Keratinocyte (primary cell): ENCODE results near the gene LSM14B. TPM values are rescaled to one million over a fixed set of nuclear protein-coding genes. Genes with fewer than 3 reads are reported as not detected.

Source experiments
- DNase-seq: peaks from one replicate; pipeline ENCODE4 v3.0.0-alpha.2; 2011; ENCODE audit warnings: low read depth, missing footprints, low spot score
- FAIRE-seq: peaks from 2 replicates; lab custom pipeline; 2011; peaks lifted over from hg19 to GRCh38; lab: Jason Lieb, UNC
- H2AFZ ChIP-seq: 2 replicates; pipeline ENCODE4 v1.6.0; 2012; ENCODE audit warnings: low read length, control low read depth, inconsistent platforms; ENCODE audit not compliant: control insufficient read depth
- H3K27ac ChIP-seq: 2 replicates; pipeline ENCODE4 v1.5.1; 2011; ENCODE audit warnings: low read length; ENCODE audit not compliant: control insufficient read depth, insufficient read depth
- H3K27me3 ChIP-seq: 3 replicates; pipeline ENCODE4 v1.6.0; 2011; ENCODE audit warnings: low read length; ENCODE audit not compliant: control insufficient read depth, insufficient read depth; ENCODE audit errors: extremely low read depth
- H3K36me3 ChIP-seq, 2 experiments: 2 replicates in 1 of 2; 3 replicates in 1 of 2; pipeline ENCODE4 v1.5.1; 2011; ENCODE audit warnings: low read length in 2 of 2, mild to moderate bottlenecking in 1 of 2; ENCODE audit not compliant: control insufficient read depth in 2 of 2, insufficient read depth in 2 of 2; ENCODE audit errors: extremely low read depth in 1 of 2
- H3K4me1 ChIP-seq: 3 replicates; pipeline ENCODE4 v1.5.1; 2011; ENCODE audit warnings: low read length; ENCODE audit not compliant: control insufficient read depth, insufficient read depth; ENCODE audit errors: extremely low read depth
- H3K4me2 ChIP-seq: 3 replicates; pipeline ENCODE4 v1.6.0; 2011; ENCODE audit warnings: low read depth, low read length; ENCODE audit not compliant: control insufficient read depth, insufficient read depth; ENCODE audit errors: extremely low read depth
- H3K4me3 ChIP-seq, 3 experiments: fragments of 200-600 bp in 1 of 3; sonication (generic) in 1 of 3; 2 replicates in 2 of 3; 3 replicates in 1 of 3; pipeline ENCODE4 v1.5.1; 2011 to 2016; ENCODE audit warnings: low read length in 3 of 3, mild to moderate bottlenecking in 3 of 3, control low read depth in 2 of 3, inconsistent platforms in 1 of 3, low read depth in 1 of 3, mixed read lengths in 1 of 3, mixed run types in 1 of 3, moderate library complexity in 1 of 3; ENCODE audit not compliant: control insufficient read depth in 2 of 3, insufficient read depth in 2 of 3; ENCODE audit errors: extremely low read depth in 1 of 3
- H3K79me2 ChIP-seq: 2 replicates; pipeline ENCODE4 v1.6.0; 2012; ENCODE audit warnings: low read length; ENCODE audit not compliant: control insufficient read depth, insufficient read depth
- H3K9ac ChIP-seq: 3 replicates; pipeline ENCODE4 v1.6.0; 2011; ENCODE audit warnings: low read length; ENCODE audit not compliant: control insufficient read depth, insufficient read depth; ENCODE audit errors: extremely low read depth
- H3K9me1 ChIP-seq: 3 replicates; pipeline ENCODE4 v1.6.0; 2011; ENCODE audit warnings: low read length; ENCODE audit not compliant: control insufficient read depth, insufficient read depth; ENCODE audit errors: extremely low read depth
- H3K9me3 ChIP-seq: 2 replicates; pipeline ENCODE4 v1.5.1; 2012; ENCODE audit warnings: low read depth, low read length; ENCODE audit not compliant: control insufficient read depth
- H4K20me1 ChIP-seq: 3 replicates; pipeline ENCODE4 v1.6.0; 2011; ENCODE audit warnings: low read length; ENCODE audit not compliant: control insufficient read depth, insufficient read depth; ENCODE audit errors: extremely low read depth
- EZH2 ChIP-seq: IDR thresholded peaks from one replicate; pipeline ENCODE4 v1.6.1; 2012; ENCODE audit warnings: inconsistent platforms, mild to moderate bottlenecking, low read length, moderate library complexity
- dilution Hi-C: fragments of 300-500 bp; cut with MboI; formaldehyde crosslinking; loops from one replicate; pipeline ENCODE4 v1.7.0; 2020; ENCODE audit warnings: low sequenced_read_pairs; ENCODE audit not compliant: extremely low pct_ligation_motif_present
- polyA plus RNA-seq, 5 experiments: library from polyadenylated mRNA; depleted of rRNA in 3 of 5; stranded (reverse) in 3 of 5; stranded (forward) in 1 of 5; unstranded in 1 of 5; fragments of >200 nt; gene quantifications; 1 replicate in 1 of 5; 2 replicates in 3 of 5; 3 replicates in 1 of 5; pipeline versions ENCODE4 v1.2.1 to v1.2.3, GENCODE V29; 2011 to 2012; ENCODE audit warnings: missing spikeins in 2 of 5, low read depth in 1 of 5, low replicate concordance in 1 of 5
- TF ChIP-seq, protein P1 (sequence below), 3 experiments: IDR thresholded peaks in 1 of 3; conservative IDR thresholded peaks in 1 of 3; optimal IDR thresholded peaks in 1 of 3; 2 replicates in 2 of 3; 3 replicates in 1 of 3; pipeline versions ENCODE3 to v1.5.1; 2011; ENCODE audit warnings: low read length in 3 of 3, mild to moderate bottlenecking in 3 of 3, moderate library complexity in 2 of 3, control low read depth in 1 of 3, inconsistent platforms in 1 of 3; ENCODE audit not compliant: insufficient read depth in 2 of 3; ENCODE audit errors: extremely low read depth in 1 of 3

LSM14B gene
- polyA plus RNA-seq, 1 donor (not counting 4 experiments of a cell fraction or from before 2014, with no cell fraction given), result 21.7 TPM

DNA sequence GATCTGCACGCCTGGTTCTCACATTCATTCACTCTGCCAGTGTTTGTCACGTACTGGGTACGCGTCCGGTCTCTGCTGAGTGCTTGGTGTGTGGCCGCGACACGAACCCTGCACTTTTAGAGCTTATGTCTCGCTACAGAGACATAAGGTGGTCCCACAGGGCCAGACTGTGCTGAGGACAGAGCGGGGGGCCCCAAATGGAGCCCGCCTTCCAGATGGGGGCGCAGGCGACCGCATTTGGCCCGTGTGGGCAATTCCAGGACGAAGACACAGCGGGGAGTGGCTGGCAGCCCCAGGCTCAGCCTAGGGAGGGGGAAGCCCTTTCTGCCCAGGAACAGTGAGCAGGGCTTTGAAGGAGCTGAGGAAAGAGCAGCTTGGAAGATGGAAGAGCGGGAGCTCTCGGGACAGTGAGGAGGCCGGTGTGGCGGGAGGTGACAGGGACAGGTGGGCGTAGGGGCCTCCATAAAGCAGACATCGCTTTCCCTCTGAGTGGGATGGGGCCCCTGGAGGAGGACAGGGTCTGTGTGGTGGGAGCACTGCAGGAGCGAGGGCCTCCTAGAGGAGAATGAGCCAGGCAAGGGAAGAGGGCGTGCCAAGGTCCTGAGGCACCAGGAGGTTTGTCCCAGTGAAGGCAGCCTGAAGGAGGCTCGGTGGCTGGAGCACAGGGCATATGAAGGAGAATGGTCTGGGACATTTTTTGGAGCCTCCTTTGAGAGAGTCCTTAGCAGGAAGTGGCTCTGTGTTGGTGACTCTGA, 52.8 kb downstream of the LSM14B start:
- H3K36me3 ChIP-seq, result peaks cover 15% of the 10 kb centered on the region in 2 experiments
- dilution Hi-C loops, result no loop called here
- FAIRE-seq (no peak), DNase-seq (no peak)
- H3K4me3 ChIP-seq, result no peak overlapping the region
- no peak overlapping the region for H3K9ac ChIP-seq
- TF ChIP-seq, protein P1, sequence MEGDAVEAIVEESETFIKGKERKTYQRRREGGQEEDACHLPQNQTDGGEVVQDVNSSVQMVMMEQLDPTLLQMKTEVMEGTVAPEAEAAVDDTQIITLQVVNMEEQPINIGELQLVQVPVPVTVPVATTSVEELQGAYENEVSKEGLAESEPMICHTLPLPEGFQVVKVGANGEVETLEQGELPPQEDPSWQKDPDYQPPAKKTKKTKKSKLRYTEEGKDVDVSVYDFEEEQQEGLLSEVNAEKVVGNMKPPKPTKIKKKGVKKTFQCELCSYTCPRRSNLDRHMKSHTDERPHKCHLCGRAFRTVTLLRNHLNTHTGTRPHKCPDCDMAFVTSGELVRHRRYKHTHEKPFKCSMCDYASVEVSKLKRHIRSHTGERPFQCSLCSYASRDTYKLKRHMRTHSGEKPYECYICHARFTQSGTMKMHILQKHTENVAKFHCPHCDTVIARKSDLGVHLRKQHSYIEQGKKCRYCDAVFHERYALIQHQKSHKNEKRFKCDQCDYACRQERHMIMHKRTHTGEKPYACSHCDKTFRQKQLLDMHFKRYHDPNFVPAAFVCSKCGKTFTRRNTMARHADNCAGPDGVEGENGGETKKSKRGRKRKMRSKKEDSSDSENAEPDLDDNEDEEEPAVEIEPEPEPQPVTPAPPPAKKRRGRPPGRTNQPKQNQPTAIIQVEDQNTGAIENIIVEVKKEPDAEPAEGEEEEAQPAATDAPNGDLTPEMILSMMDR (optimal IDR thresholded peaks at IDR 0.05 in 1 of 3, IDR thresholded peaks at IDR 0.05 in 1 of 3, conservative IDR thresholded peaks at IDR 0.05 in 1 of 3; ENCODE audit: extremely low read depth in 1 of 3, insufficient read depth in 2 of 3, low read length in 3 of 3), result no peak
- TF ChIP-seq EZH2, result no peak
- H3K27me3 ChIP-seq, result no peaks in the 10 kb centered on the region
- no peak overlapping the region for H2AFZ ChIP-seq
- no peaks in the 10 kb centered on the region for H3K79me2 ChIP-seq
- H3K9me1 ChIP-seq, result no peaks in the 10 kb centered on the region
- no peak overlapping the region for H3K4me2 ChIP-seq
- no peaks in the 10 kb centered on the region for H3K9me3 ChIP-seq
- no peaks in the 10 kb centered on the region for H4K20me1 ChIP-seq
- no peak overlapping the region for H3K27ac ChIP-seq
- no peaks in the 10 kb centered on the region for H3K4me1 ChIP-seq

DNA sequence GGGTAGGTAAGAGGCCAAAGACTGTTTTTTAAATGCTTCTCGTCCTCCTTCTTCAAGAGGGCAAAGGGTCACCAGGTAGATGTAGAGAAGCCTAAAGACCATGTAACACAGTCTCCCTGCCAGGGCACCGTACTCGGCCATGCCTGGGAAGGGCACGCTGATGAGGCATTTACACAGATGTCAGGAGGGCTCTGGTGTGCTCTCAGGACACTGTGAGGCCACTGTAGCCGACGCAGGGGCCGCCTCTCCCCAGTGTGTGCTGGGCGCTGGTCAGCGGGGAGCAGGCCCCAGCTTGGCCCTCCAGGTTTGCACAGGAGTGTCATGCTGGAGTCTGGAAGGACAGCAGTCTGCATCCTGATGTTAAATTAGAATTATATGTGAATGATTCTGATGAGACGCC, 53.4 kb downstream of the LSM14B start:
- Histone ChIP-seq H3K9me3 (no peaks in the 10 kb centered on the region), H3K4me1 (no peaks in the 10 kb centered on the region), H3K27ac (no peak overlapping the region), H4K20me1 (no peaks in the 10 kb centered on the region), H3K36me3 (peaks cover 15% of the 10 kb centered on the region in 2 experiments), H2AFZ (no peak overlapping the region), H3K9me1 (no peaks in the 10 kb centered on the region), H3K4me3 (no peak overlapping the region), H3K27me3 (no peaks in the 10 kb centered on the region), H3K79me2 (no peaks in the 10 kb centered on the region), H3K9ac (no peak overlapping the region), H3K4me2 (no peak overlapping the region)
- DNase-seq, result no peak
- TF ChIP-seq, protein P1 (optimal IDR thresholded peaks at IDR 0.05 in 1 of 3, IDR thresholded peaks at IDR 0.05 in 1 of 3, conservative IDR thresholded peaks at IDR 0.05 in 1 of 3; ENCODE audit: extremely low read depth in 1 of 3, insufficient read depth in 2 of 3, low read length in 3 of 3), result no peak
- TF ChIP-seq EZH2, result no peak
- dilution Hi-C loops, result no loop called here
- no peak for FAIRE-seq
